Gastroesophageal sphincter (tissue), 4 donors: Measurements from ENCODE around the gene ZFP36. TPM values are rescaled to one million over a fixed set of nuclear protein-coding genes. Genes with fewer than 3 reads are reported as not detected.

ENCODE experiments used
- ATAC-seq: fragments of 150-250 bp; one replicate; pipeline ENCODE4 v1.9.1; 2016; ENCODE audit warnings: mild to moderate bottlenecking, moderate library complexity
- H3K27ac ChIP-seq, 4 donors: fragments of 200-600 bp; sonication (generic) in 3 of 4; 1 replicate in 3 of 4; 2 replicates in 1 of 4; pipeline ENCODE4 v1.5.1; 2016 to 2019
- H3K27me3 ChIP-seq: fragments of 200-600 bp; sonication (generic); one replicate; pipeline ENCODE4 v1.5.1; 2019
- H3K36me3 ChIP-seq, 2 donors: fragments of 200-600 bp; sonication (generic); one replicate each; pipeline ENCODE4 v1.5.1; 2019; ENCODE audit warnings: control low read depth in 1 of 2
- H3K4me1 ChIP-seq, 3 donors: fragments of 200-600 bp; sonication (generic); 1 replicate in 2 of 3; 2 replicates in 1 of 3; pipeline ENCODE4 v1.5.1; 2016 to 2019; ENCODE audit warnings: control low read depth in 2 of 3
- H3K4me3 ChIP-seq, 2 donors: fragments of 200-600 bp; sonication (generic); one replicate each; pipeline ENCODE4 v1.5.1; 2019; ENCODE audit warnings: mild to moderate bottlenecking in 1 of 2, moderate library complexity in 1 of 2
- H3K9me3 ChIP-seq, 3 donors: fragments of 200-600 bp; sonication (generic); one replicate each; pipeline ENCODE4 v1.5.1; 2017 to 2019; ENCODE audit warnings: control low read depth in 2 of 3
- EP300 ChIP-seq: sonication (generic); formaldehyde crosslinking; IDR thresholded peaks from one replicate; pipeline ENCODE4 v1.6.1; 2017; ENCODE audit warnings: antibody characterized with exemption, mild to moderate bottlenecking
- POLR2A ChIP-seq, 2 donors: fragments of 450-650 bp; IDR thresholded peaks; one replicate each; pipeline ENCODE4 v1.6.1; 2017; ENCODE audit warnings: antibody characterized with exemption in 2 of 2, mild to moderate bottlenecking in 2 of 2, moderate library complexity in 1 of 2
- POLR2AphosphoS5 ChIP-seq: sonication (generic); formaldehyde crosslinking; IDR thresholded peaks from one replicate; pipeline ENCODE4 v1.6.1; 2017; ENCODE audit warnings: antibody characterized with exemption
- WGBS, 2 donors: methylation state at CpG; one replicate each; pipeline ENCODE4 v1.1.5; 2018; ENCODE audit warnings: low coverage in 1 of 2; 5-methylcytosine and 5-hydroxymethylcytosine counted together
- total RNA-seq, 4 donors: library from RNA; depleted of rRNA; stranded (reverse); fragments of >200 nt; gene quantifications; one replicate each; pipeline ENCODE4 v1.1.0, GENCODE V29; 2016
- TF ChIP-seq, protein P1 (sequence below), 4 experiments: fragments of 200-600 bp in 2 of 4; fragments of 450-650 bp in 2 of 4; sonication (generic) in 1 of 4; IDR thresholded peaks; one replicate each; pipeline ENCODE4 v1.5.1; 2017 to 2019; ENCODE audit warnings: antibody characterized with exemption in 4 of 4, mild to moderate bottlenecking in 2 of 4, moderate library complexity in 2 of 4

ZFP36 gene
- total RNA-seq, 4 donors from 2014 or later = 78.6 to 276 (median 158) TPM

DNA sequence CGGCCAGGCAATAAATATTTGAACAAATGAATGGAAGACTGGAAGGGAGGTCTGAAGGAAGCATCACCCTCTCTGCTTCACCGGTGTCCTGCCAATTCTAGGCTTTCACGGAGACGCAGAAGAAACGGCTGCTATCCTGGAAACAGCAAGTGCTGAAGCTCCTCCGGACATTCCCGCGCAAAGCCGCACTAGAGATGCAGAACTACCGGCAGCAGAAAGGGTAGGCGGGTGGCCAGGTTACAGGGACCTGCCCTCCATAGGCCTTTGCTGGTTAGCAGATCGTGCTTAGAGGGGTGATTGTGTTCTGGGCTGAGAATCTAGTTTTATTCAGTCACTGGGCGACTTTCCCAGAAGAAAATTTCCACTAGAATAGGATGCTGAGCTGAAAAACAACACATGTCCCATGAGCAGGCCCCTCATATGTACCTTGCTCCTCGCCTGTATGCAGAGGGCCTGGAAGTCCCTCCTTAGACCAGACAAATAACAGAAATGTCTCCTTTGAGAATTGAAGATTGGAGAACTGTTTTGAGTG, 26.7 kb upstream of the ZFP36 start:
- WGBS, 2 donors = 49 to 63% methylated on average over 3 to 7 of the region's 14 CpGs
- H3K4me1 ChIP-seq = peaks cover 0 to 6% (median 0%) of the 10 kb centered on the region in 3 donors
- peak; percentile 17 for ATAC-seq
- H3K27me3 ChIP-seq = no peaks in the 10 kb centered on the region
- H3K36me3 ChIP-seq = peaks cover 0 to 96% of the 10 kb centered on the region in 2 donors
- peak overlapping the region in 3 of 4 donors; percentile 51 to 59 (median 54) for H3K27ac ChIP-seq
- H3K4me3 ChIP-seq = no peak overlapping the region
- no peaks in the 10 kb centered on the region for H3K9me3 ChIP-seq
- TF ChIP-seq POLR2A (IDR thresholded peaks at IDR 0.05) = no peak
- TF ChIP-seq, protein P1, sequence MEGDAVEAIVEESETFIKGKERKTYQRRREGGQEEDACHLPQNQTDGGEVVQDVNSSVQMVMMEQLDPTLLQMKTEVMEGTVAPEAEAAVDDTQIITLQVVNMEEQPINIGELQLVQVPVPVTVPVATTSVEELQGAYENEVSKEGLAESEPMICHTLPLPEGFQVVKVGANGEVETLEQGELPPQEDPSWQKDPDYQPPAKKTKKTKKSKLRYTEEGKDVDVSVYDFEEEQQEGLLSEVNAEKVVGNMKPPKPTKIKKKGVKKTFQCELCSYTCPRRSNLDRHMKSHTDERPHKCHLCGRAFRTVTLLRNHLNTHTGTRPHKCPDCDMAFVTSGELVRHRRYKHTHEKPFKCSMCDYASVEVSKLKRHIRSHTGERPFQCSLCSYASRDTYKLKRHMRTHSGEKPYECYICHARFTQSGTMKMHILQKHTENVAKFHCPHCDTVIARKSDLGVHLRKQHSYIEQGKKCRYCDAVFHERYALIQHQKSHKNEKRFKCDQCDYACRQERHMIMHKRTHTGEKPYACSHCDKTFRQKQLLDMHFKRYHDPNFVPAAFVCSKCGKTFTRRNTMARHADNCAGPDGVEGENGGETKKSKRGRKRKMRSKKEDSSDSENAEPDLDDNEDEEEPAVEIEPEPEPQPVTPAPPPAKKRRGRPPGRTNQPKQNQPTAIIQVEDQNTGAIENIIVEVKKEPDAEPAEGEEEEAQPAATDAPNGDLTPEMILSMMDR (IDR thresholded peaks at IDR 0.05) = no peak
- no peak for TF ChIP-seq EP300
- TF ChIP-seq POLR2AphosphoS5 = no peak

DNA sequence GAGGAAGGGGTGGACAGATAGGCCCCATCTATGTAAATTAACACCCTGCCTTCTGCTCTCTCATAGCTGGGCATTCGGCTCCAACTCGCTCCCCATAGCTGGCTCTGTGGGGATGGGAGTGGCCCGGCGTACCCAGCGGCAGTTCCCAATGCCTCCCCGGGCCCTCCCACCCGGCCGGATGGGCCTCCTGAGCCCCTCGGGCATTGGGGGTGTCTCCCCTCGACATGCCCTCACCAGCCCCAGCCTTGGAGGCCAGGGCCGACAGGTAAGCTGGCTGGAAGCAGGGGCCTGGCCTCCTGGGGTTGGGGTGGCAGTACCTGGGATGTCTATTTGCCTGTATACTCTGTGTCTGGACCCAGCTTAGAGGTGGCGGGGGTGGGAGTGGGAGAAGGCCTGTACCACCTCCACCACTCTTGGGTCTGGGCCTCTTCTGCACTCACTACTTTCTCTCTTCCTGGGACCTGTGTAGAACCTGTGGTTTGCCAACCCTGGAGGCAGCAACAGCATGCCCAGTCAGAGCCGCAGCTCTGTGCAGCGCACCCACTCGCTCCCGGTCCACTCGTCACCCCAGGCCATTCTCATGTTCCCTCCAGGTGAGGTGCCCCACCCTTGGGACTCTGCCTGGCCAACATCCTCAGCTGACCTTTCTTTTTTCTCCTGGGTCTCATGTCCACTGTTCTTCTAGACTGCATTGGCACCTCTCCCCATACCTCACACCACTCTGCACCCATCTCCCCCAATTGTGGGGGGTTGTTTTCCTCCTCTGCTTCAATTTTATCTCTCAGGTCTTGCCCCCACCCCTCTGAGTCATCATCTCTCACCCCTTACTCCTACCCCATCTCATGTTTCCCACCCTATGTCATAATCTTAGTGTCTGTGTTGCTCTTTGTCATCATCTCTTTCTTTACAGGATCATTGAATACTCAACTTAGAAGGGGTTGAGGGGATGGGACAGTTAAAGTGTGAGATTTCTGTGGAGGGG, 25.8 kb upstream of the ZFP36 start:
- 100% methylated on average over 1 of the region's 17 CpGs; no CpG with 5 or more reads in 1 of the 2 donors for WGBS, 2 donors
- Histone ChIP-seq H3K27me3 (no peaks in the 10 kb centered on the region), H3K36me3 (peaks cover 0 to 99% of the 10 kb centered on the region in 2 donors), H3K9me3 (no peaks in the 10 kb centered on the region), H3K4me1 (peaks cover 0 to 6% (median 0%) of the 10 kb centered on the region in 3 donors), H3K27ac (peak overlapping the region in 3 of 4 donors; percentile 51 to 59 (median 54)), H3K4me3 (no peak overlapping the region)
- TF ChIP-seq POLR2A (IDR thresholded peaks at IDR 0.05) (no peak), POLR2AphosphoS5 (no peak), EP300 (no peak)
- TF ChIP-seq, protein P1 (IDR thresholded peaks at IDR 0.05) = no peak
- ATAC-seq = peak; percentile 5

DNA sequence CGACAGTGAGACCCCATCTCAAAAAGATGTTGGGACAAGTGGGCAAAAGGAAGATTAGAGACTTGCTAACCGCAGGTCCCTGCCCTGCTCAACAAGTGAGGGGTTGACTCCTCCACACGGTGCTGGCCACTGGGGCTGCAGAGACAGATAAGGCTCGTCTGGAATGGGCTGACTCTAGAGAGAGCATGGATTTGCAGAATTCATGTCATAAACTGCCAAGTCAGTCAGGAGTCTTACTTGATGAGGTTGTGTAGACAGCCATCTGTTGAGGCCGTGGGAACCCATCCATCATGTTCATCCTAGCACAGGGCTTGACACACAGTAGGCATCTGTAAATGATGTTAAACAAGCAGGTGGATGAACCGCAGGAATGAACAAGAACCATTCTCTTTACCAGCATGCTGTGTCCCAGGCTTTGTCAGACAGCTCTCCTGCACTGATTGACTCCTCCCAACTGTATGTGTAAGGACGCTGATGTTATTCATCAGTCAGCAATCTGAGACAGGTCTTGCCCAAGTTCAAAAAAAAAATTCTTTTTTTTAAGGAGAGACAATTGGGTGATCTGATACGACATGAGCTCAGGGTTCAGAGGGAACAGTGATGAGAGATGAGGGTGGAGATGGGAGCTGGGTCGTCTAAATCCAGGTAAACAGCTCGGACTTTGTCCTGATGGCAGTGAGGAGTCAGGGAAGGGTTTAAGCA, 24.6 kb upstream of the ZFP36 start:
- WGBS, 2 donors = 76 to 77% methylated on average over 6 to 9 of the region's 10 CpGs
- peaks cover 0 to 99% of the 10 kb centered on the region in 2 donors for H3K36me3 ChIP-seq
- no peak for ATAC-seq
- no peak overlapping the region for H3K27ac ChIP-seq
- no peaks in the 10 kb centered on the region for H3K27me3 ChIP-seq
- peaks cover 0 to 6% (median 0%) of the 10 kb centered on the region in 3 donors for H3K4me1 ChIP-seq
- TF ChIP-seq POLR2A (IDR thresholded peaks at IDR 0.05) (no peak), EP300 (no peak), POLR2AphosphoS5 (no peak)
- TF ChIP-seq, protein P1 (IDR thresholded peaks at IDR 0.05) = no peak
- H3K4me3 ChIP-seq = no peak overlapping the region
- no peaks in the 10 kb centered on the region for H3K9me3 ChIP-seq

DNA sequence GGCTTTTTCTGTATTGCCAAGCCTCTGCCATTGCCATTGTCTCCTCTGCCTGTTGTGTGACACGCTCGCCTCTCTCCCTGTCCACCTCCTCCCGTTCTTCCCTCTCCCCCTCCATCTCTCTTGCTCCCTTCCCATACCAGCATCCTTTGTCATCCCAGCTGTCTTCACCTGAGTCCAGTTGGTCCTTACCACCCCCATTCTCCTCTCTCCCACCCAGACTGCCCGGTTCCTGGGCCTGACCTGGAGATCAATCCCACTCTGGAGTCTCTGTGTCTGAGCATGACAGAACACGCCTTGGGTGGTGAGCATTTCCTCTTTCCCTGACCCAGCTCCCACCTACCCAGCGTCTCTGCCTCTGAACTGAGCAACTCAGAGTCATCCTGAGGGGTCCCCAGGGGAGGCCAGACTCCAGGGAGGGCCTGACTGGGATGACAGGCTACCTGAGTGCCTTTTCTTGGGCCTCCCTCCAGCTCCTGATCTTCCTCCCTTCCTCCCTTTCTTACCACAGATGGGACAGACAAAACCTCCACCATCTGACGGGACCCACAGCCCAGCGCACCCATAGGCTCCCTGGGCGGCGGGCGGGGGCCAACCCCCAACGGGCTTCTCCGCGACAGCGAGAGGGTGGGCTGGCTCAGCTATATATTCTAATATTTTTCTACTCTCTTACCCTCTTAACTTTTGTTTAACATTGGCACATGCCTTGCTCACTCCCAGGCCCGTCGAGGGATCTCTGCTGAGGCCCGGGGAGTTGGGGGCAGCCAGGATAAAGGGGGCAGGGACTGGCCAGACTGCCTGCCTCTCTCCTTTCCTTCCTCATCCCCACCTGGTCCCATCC, 23.4 kb upstream of the ZFP36 start:
- H3K27ac ChIP-seq = peak overlapping the region in 1 of 4 donors; percentile 10
- H3K4me1 ChIP-seq = peaks cover 0 to 16% (median 0%) of the 10 kb centered on the region in 3 donors
- no peaks in the 10 kb centered on the region for H3K27me3 ChIP-seq
- no peak for ATAC-seq
- 84 to 89% methylated on average over 5 of the region's 18 CpGs for WGBS, 2 donors
- TF ChIP-seq, protein P1 (IDR thresholded peaks at IDR 0.05) = no peak
- TF ChIP-seq POLR2A (IDR thresholded peaks at IDR 0.05) (no peak), POLR2AphosphoS5 (no peak), EP300 (no peak)
- no peaks in the 10 kb centered on the region for H3K9me3 ChIP-seq
- H3K36me3 ChIP-seq = peaks cover 0 to 99% of the 10 kb centered on the region in 2 donors
- no peak overlapping the region for H3K4me3 ChIP-seq
